ENCODE data around the gene RDH12.
"Not testable (repeated sequence)": the region's sequence is repeated elsewhere in the genome, so short reads cannot be mapped to it uniquely, and the experiment has no call there.

The RDH12 gene

DNA sequence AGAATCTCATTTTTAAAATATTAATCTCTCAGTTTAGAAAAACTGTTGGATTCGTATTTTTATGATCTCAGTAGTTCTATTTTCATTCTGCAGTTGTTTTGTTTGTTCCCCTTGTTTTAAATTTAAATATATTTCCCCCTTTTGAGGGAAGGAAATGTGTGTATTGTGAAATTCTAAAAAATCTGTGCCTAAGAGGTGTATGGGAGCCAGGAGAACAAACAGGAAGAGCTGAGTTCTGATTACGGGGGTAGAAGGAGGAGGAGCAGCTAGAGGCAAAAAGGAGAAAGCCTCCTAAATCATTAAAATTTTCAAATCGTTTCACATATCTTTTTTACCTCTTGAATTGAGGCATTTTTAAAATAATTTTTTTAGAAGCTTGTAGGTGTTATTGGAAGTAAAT, 2.3 kb downstream of the RDH12 start:
- no peak for TF ChIP-seq EZH2phosphoT487 (IDR thresholded peaks at IDR 0.05; ENCODE audit: low read depth)
- TF ChIP-seq, protein P1, sequence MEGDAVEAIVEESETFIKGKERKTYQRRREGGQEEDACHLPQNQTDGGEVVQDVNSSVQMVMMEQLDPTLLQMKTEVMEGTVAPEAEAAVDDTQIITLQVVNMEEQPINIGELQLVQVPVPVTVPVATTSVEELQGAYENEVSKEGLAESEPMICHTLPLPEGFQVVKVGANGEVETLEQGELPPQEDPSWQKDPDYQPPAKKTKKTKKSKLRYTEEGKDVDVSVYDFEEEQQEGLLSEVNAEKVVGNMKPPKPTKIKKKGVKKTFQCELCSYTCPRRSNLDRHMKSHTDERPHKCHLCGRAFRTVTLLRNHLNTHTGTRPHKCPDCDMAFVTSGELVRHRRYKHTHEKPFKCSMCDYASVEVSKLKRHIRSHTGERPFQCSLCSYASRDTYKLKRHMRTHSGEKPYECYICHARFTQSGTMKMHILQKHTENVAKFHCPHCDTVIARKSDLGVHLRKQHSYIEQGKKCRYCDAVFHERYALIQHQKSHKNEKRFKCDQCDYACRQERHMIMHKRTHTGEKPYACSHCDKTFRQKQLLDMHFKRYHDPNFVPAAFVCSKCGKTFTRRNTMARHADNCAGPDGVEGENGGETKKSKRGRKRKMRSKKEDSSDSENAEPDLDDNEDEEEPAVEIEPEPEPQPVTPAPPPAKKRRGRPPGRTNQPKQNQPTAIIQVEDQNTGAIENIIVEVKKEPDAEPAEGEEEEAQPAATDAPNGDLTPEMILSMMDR (IDR thresholded peaks at IDR 0.05; ENCODE audit: low read depth, low read length), result no peak
- Histone ChIP-seq H3K27ac (ENCODE audit: low read length) (no peak overlapping the region), H4K20me1 (ENCODE audit: insufficient read depth, low read length) (no peaks in the 10 kb centered on the region), H3K27me3 (ENCODE audit: low read depth, low read length) (no peaks in the 10 kb centered on the region), H3K36me3 (replicated peaks; ENCODE audit: low read depth, low read length) (no peaks in the 10 kb centered on the region), H3K9me3 (ENCODE audit: insufficient read depth, low read length) (peaks cover 8% of the 10 kb centered on the region; the same call in 1 of the 2 replicates), H3K4me2 (ENCODE audit: low read length) (peak overlapping the region; percentile 63), H3K79me2 (ENCODE audit: low read length) (no peaks in the 10 kb centered on the region), H3K4me1 (ENCODE audit: low read length) (peaks cover 9% of the 10 kb centered on the region), H3K4me3 (ENCODE audit: low read length) (peak overlapping the region; percentile 47), H3K9ac (ENCODE audit: low read length) (peak overlapping the region; percentile 12; the same call in 1 of the 2 replicates), H2AFZ (ENCODE audit: low read depth, low read length) (peak overlapping the region; percentile 99)

DNA sequence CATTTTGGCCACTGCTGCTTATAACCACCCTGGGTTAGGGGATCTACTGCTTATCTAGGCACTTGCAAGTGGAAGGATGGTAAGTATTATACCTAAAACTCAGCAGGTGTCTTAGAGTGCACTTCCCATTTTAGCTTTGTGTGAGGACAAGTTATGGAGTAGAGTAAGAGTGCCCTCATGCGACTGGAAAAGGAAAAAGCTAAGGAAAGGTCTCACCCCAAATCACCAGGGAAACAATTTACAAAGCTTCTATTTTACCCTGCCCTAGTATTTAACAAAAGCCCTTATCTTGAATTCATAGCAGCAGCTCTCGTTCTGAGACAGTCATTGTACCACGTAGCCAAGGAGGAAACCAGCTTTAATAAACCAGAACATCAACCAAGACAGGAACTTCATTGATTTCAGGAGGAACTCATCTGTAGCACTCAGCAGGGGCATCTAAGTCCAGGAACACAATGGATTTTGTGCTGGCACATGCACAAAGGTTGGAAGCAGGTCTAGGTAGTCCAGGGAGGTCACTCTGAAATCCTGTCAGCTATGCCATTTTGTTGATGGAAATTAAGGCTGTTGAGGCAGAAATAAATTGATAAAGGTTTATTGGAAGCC, 2.9 kb downstream of the RDH12 start:
- Histone ChIP-seq H3K79me2 (ENCODE audit: low read length) (no peaks in the 10 kb centered on the region), H3K36me3 (replicated peaks; ENCODE audit: low read depth, low read length) (no peaks in the 10 kb centered on the region), H3K4me2 (ENCODE audit: low read length) (peak overlapping the region; percentile 63), H3K4me1 (ENCODE audit: low read length) (peaks cover 9% of the 10 kb centered on the region), H2AFZ (ENCODE audit: low read depth, low read length) (peak overlapping the region; percentile 99; the same call in 1 of the 2 replicates), H4K20me1 (ENCODE audit: insufficient read depth, low read length) (no peaks in the 10 kb centered on the region), H3K4me3 (ENCODE audit: low read length) (peak overlapping the region; percentile 47), H3K27ac (ENCODE audit: low read length) (no peak overlapping the region), H3K27me3 (ENCODE audit: low read depth, low read length) (no peaks in the 10 kb centered on the region), H3K9me3 (ENCODE audit: insufficient read depth, low read length) (peaks cover 12% of the 10 kb centered on the region; the same call in 1 of the 2 replicates), H3K9ac (ENCODE audit: low read length) (peak overlapping the region; percentile 12; the same call in 1 of the 2 replicates)
- no peak for TF ChIP-seq EZH2phosphoT487 (IDR thresholded peaks at IDR 0.05; ENCODE audit: low read depth)
- TF ChIP-seq, protein P1 (IDR thresholded peaks at IDR 0.05; ENCODE audit: low read depth, low read length), result peak; percentile 81

DNA sequence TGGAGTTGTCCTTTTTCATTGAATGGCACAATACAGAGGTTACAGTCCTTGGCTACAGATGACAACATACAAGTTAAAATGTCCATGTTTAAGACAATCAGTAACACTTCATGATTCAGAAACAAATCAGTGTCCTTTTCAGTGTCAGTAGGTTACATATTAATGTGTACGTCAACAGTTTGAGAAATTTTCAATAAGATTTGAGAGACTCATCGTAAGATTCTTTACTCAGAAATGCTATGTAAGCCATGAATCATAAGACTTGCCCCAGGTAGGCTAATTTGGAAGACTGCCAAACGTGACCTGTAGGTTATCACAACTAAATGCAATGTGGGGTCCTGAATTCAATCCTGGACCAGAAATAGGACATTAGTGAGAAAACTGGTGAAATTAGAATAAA, 3.5 kb downstream of the RDH12 start:
- peaks cover 9% of the 10 kb centered on the region for H3K4me1 ChIP-seq (ENCODE audit: low read length)
- no peak overlapping the region for H3K4me2 ChIP-seq (ENCODE audit: low read length)
- no peak for TF ChIP-seq EZH2phosphoT487 (IDR thresholded peaks at IDR 0.05; ENCODE audit: low read depth)
- TF ChIP-seq, protein P1 (IDR thresholded peaks at IDR 0.05; ENCODE audit: low read depth, low read length), result no peak
- H3K9me3 ChIP-seq (ENCODE audit: insufficient read depth, low read length), result peaks cover 15% of the 10 kb centered on the region; the same call in 1 of the 2 replicates
- no peak overlapping the region for H3K4me3 ChIP-seq (ENCODE audit: low read length)
- H2AFZ ChIP-seq (ENCODE audit: low read depth, low read length), result no peak overlapping the region
- H4K20me1 ChIP-seq (ENCODE audit: insufficient read depth, low read length), result no peaks in the 10 kb centered on the region
- no peak overlapping the region for H3K9ac ChIP-seq (ENCODE audit: low read length)
- no peaks in the 10 kb centered on the region for H3K36me3 ChIP-seq (replicated peaks; ENCODE audit: low read depth, low read length)
- H3K27ac ChIP-seq (ENCODE audit: low read length), result no peak overlapping the region
- H3K79me2 ChIP-seq (ENCODE audit: low read length), result no peaks in the 10 kb centered on the region
- no peaks in the 10 kb centered on the region for H3K27me3 ChIP-seq (ENCODE audit: low read depth, low read length)

DNA sequence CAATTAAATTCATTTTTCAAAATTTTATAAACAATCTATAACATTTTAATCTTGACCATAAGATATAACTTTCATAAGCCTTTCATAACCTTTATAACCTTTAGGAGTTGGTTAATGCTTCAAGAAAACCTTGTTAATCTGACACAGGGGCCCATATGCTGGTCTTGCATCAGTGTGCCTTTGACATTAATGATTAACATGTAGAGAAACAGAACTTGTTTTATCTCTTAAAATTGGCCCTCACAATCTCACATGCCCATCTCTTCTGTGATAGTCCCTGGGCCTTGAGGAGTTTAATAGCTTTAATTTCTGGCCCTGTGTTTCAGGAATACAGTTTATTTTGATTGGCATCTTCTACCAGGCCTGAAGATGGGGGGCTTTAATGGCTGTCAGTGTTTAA, 7.7 kb downstream of the RDH12 start:
- H3K36me3 ChIP-seq (replicated peaks; ENCODE audit: low read depth, low read length); H3K27me3 ChIP-seq (ENCODE audit: low read depth, low read length); H2AFZ ChIP-seq (ENCODE audit: low read depth, low read length); H3K79me2 ChIP-seq (ENCODE audit: low read length); H3K4me1 ChIP-seq (ENCODE audit: low read length); H3K9ac ChIP-seq (ENCODE audit: low read length); H3K4me2 ChIP-seq (ENCODE audit: low read length); H3K4me3 ChIP-seq (ENCODE audit: low read length); H3K27ac ChIP-seq (ENCODE audit: low read length); H4K20me1 ChIP-seq (ENCODE audit: insufficient read depth, low read length): not testable (repeated sequence)
- peaks cover 19% of the 10 kb centered on the region for H3K9me3 ChIP-seq (ENCODE audit: insufficient read depth, low read length)

DNA sequence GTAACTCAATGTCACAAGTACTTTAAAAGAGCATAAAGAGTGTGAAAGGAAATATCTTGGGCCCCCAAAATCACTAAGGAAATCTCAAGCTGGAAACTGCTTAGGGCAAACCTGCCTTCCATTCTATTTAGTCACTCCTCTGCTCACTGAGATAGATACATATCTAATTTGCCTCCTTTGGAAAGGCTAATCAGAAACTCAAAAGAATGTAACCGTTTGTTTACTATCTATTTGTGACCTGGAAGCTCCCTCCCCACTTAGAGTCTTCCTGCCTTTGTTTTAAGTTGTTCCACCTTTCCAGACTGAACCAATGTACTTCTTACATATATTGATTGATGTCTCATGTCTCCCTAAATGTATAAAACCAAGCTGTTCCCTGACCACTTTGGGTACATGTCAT, 8.1 kb downstream of the RDH12 start:
- H3K36me3 ChIP-seq (replicated peaks; ENCODE audit: low read depth, low read length); H3K27me3 ChIP-seq (ENCODE audit: low read depth, low read length); H3K79me2 ChIP-seq (ENCODE audit: low read length); H3K9ac ChIP-seq (ENCODE audit: low read length); H3K4me3 ChIP-seq (ENCODE audit: low read length); H3K27ac ChIP-seq (ENCODE audit: low read length); H3K4me2 ChIP-seq (ENCODE audit: low read length); H3K4me1 ChIP-seq (ENCODE audit: low read length); H2AFZ ChIP-seq (ENCODE audit: low read depth, low read length); H4K20me1 ChIP-seq (ENCODE audit: insufficient read depth, low read length): not testable (repeated sequence)
- H3K9me3 ChIP-seq (ENCODE audit: insufficient read depth, low read length), result peaks cover 19% of the 10 kb centered on the region

Measured in OCI-LY3 (cell line).